K562 (cell line): ENCODE results near the gene DMWD. TPM values are rescaled to one million over a fixed set of nuclear protein-coding genes. Genes with fewer than 3 reads are reported as not detected.

Source experiments
- BDP1 ChIP-seq: IDR thresholded peaks from 3 replicates; pipeline ENCODE4 v1.6.1; 2011; ENCODE audit not compliant: insufficient read length, insufficient read depth
- EP300 ChIP-seq: IDR thresholded peaks from 2 replicates; pipeline ENCODE4 v1.6.1; 2012; ENCODE audit warnings: low read length, improper control_type of control experiment
- GATAD2B ChIP-seq: fragments of 450-650 bp; IDR thresholded peaks from 2 replicates; pipeline ENCODE4 v1.6.1; 2017; ENCODE audit warnings: mild to moderate bottlenecking, borderline replicate concordance
- ILF3 ChIP-seq: fragments of 450-650 bp; IDR thresholded peaks from 2 replicates; pipeline ENCODE4 v1.6.1; 2018; ENCODE audit warnings: antibody characterized with exemption, mild to moderate bottlenecking, moderate library complexity, borderline replicate concordance
- IRF2 ChIP-seq: sonication (generic); formaldehyde crosslinking; IDR thresholded peaks from 2 replicates; pipeline ENCODE4 v1.8.1; 2022; ENCODE audit warnings: mild to moderate bottlenecking, missing genetic modification reagents
- PCBP1 ChIP-seq: fragments of 200-400 bp; formaldehyde crosslinking; IDR thresholded peaks from 2 replicates; pipeline ENCODE4 v1.6.1; 2018; ENCODE audit warnings: mild to moderate bottlenecking, low read depth, low read length; ENCODE audit not compliant: poor library complexity, severe bottlenecking
- POLR2AphosphoS5 ChIP-seq: IDR thresholded peaks from 2 replicates; pipeline ENCODE4 v1.6.1; 2011; ENCODE audit warnings: mild to moderate bottlenecking, low read depth, low read length, moderate library complexity; ENCODE audit not compliant: control insufficient read depth, insufficient read depth
- RBM15 ChIP-seq: fragments of 200-400 bp; formaldehyde crosslinking; IDR thresholded peaks from 2 replicates; pipeline ENCODE4 v1.6.1; 2018; ENCODE audit warnings: mild to moderate bottlenecking, low read length, moderate library complexity; ENCODE audit not compliant: insufficient read depth
- RCOR1 ChIP-seq, 2 experiments: IDR thresholded peaks; 2 replicates each; pipeline ENCODE4 v1.6.1; 2012; ENCODE audit warnings: low read depth in 2 of 2, low read length in 2 of 2, borderline replicate concordance in 1 of 2, improper control_type of control experiment in 1 of 2
- SAP30 ChIP-seq: fragments of 200-600 bp; sonication (generic); IDR thresholded peaks from 2 replicates; pipeline ENCODE4 v1.6.1; 2012; ENCODE audit warnings: borderline replicate concordance, low read depth, mild to moderate bottlenecking, moderate library complexity, low read length, control low read depth, inconsistent platforms; ENCODE audit not compliant: insufficient read depth, poor library complexity, severe bottlenecking
- TCF7 ChIP-seq: sonication (generic); IDR thresholded peaks from 2 replicates; pipeline ENCODE4 v1.6.1; 2016; ENCODE audit warnings: antibody characterized with exemption, borderline replicate concordance
- ZNF75A ChIP-seq: fragments of 450-650 bp; formaldehyde crosslinking; IDR thresholded peaks from 2 replicates; pipeline ENCODE4 v1.4.0; 2020; ENCODE audit warnings: mild to moderate bottlenecking
- ZNF785 ChIP-seq: fragments of 250-450 bp; sonication (Bioruptor Pico); IDR thresholded peaks from 2 replicates; pipeline ENCODE4 v1.4.0; 2020; ENCODE audit warnings: mild to moderate bottlenecking
- polyA plus RNA-seq, 8 experiments: library from polyadenylated mRNA; depleted of rRNA in 4 of 8; stranded (reverse) in 5 of 8; unstranded in 3 of 8; fragments of >200 nt; fragmentation: Nextera tagmentation in 2 of 8; fragmentation: Illumina TruSeq in 1 of 8; extraction: Ambion mirVana in 2 of 8; extraction: Trizol in 1 of 8; gene quantifications; 2 replicates each; pipeline versions ENCODE4 v1.2.1 to v1.2.3, GENCODE V29; 2011 to 2014; ENCODE audit warnings: inconsistent platforms in 1 of 8, missing spikeins in 1 of 8
- total RNA-seq, 7 experiments: library from RNA; depleted of rRNA in 6 of 7; stranded (reverse); fragments of >200 nt in 6 of 7; fragmentation: Illumina TruSeq in 2 of 7; extraction: Trizol in 2 of 7; gene quantifications; 2 replicates each; pipeline versions ENCODE4 v1.2.1 to v1.2.3, GENCODE V29; 2011 to 2021; ENCODE audit warnings: low replicate concordance in 1 of 7
- TF ChIP-seq, protein P1 (sequence below): sonication (generic); formaldehyde crosslinking; IDR thresholded peaks from 2 replicates; pipeline ENCODE4 v1.8.0; 2022; ENCODE audit warnings: missing genetic modification reagents, mild to moderate bottlenecking, borderline replicate concordance
- TF ChIP-seq, protein P2 (sequence below): fragments of 450-650 bp; IDR thresholded peaks from 2 replicates; pipeline ENCODE4 v1.6.1; 2016; ENCODE audit warnings: missing biosample characterization, missing genetic modification characterization
- TF ChIP-seq, protein P3 (sequence below): sonication (generic); formaldehyde crosslinking; IDR thresholded peaks from 2 replicates; pipeline ENCODE4 v1.9.0; 2022; ENCODE audit warnings: mild to moderate bottlenecking, missing genetic modification reagents

DMWD gene
- total and polyA plus RNA-seq, 9 of the 15 experiments (the other 6 are each of a cell fraction or from before 2014, with no cell fraction given) = 4.7 to 54.6 (median 19.0) TPM

DNA sequence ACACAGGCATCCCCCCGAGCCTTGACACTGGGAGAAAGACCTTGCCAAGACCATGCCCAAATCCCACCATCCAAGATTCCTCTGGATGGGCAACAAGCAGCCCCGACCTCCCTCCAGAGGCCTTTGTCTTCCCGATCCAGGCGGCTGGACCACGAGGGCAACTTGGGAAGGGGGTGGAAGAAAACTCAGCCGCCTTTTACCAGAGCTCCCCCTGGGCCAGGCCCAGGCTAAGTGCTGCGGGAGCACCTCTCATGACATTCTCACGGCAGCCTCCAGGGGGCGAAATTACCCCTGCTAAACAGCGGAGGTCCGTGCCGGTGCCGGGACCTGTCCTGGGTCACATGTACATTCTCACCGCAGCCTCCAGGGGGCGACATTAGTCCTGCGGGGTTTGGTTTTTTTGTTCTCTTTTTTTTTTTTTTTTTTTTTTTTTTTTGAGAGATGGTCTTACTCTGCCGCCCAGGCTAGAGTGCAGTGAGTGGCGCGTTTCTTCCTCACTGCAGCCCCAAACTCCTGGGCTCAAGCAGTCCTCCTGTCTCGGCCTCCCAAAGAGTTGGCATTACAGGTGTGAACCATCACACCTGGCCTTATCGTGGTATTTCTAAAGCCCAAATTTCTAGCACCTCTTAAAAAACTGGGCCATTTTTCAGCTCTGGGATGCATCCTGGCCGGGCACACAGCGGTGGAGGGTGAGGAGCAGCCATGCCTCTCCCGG is 24.5 kb upstream of the DMWD start (continued):
- TF ChIP-seq ZNF75A (CRISPR knock-in tag) = no peak
- TF ChIP-seq PCBP1 = no peak
- no peak for TF ChIP-seq SAP30
- no peak for TF ChIP-seq BDP1
- no peak for TF ChIP-seq IRF2 (CRISPR knock-in tag)
- TF ChIP-seq, protein P1, sequence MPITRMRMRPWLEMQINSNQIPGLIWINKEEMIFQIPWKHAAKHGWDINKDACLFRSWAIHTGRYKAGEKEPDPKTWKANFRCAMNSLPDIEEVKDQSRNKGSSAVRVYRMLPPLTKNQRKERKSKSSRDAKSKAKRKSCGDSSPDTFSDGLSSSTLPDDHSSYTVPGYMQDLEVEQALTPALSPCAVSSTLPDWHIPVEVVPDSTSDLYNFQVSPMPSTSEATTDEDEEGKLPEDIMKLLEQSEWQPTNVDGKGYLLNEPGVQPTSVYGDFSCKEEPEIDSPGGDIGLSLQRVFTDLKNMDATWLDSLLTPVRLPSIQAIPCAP (CRISPR knock-in tag) = no peak
- TF ChIP-seq ILF3 = 0 out of 2 replicates have a peak, but pooled peaks have one; percentile 50
- TF ChIP-seq, protein P2, sequence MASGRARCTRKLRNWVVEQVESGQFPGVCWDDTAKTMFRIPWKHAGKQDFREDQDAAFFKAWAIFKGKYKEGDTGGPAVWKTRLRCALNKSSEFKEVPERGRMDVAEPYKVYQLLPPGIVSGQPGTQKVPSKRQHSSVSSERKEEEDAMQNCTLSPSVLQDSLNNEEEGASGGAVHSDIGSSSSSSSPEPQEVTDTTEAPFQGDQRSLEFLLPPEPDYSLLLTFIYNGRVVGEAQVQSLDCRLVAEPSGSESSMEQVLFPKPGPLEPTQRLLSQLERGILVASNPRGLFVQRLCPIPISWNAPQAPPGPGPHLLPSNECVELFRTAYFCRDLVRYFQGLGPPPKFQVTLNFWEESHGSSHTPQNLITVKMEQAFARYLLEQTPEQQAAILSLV (tag) = no peak
- TF ChIP-seq TCF7 = no peak
- TF ChIP-seq POLR2AphosphoS5 = 0 out of 2 replicates have a peak, but pooled peaks have one; percentile 53
- no peak for TF ChIP-seq GATAD2B
- peak; percentile 20 to 87; a peak in 2 of 4 replicates for TF ChIP-seq RCOR1 (IDR thresholded peaks at IDR 0.05; ENCODE audit: borderline replicate concordance in 1 of 2, low read depth in 2 of 2, low read length in 2 of 2)
- peak; percentile 35; the same call in 1 of the 2 replicates for TF ChIP-seq EP300
- TF ChIP-seq, protein P3, sequence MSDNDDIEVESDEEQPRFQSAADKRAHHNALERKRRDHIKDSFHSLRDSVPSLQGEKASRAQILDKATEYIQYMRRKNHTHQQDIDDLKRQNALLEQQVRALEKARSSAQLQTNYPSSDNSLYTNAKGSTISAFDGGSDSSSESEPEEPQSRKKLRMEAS = peak; percentile 63
- no peak for TF ChIP-seq RBM15
- TF ChIP-seq ZNF785 = no peak
- TF ChIP-seq, all 486 proteins: peak for 83
